Activated CD8-positive, alpha-beta memory T cell treated with anti-CD3 and anti-CD28 coated beads, Interleukin-2, amount 50 U/mL, for 24 hours (primary cell): Measurements from ENCODE around the gene LIMS2.

Source experiments
- DNase-seq: peaks from one replicate; pipeline ENCODE4 v3.0.0-alpha.2; 2020; ENCODE audit errors: extremely low read depth

Gene LIMS2

GRCh38 chr2:127634066-127634617, 41.2 kb downstream of the LIMS2 start:
- no peak for DNase-seq

GRCh38 chr2:127633556-127634065, 41.7 kb downstream of the LIMS2 start:
- DNase-seq: no peak

- DNase-seq: no peak
Measured at GRCh38 chr2:127632592-127633489, 42.5 kb downstream of the LIMS2 start.

GRCh38 chr2:127631997-127632581, 43.2 kb downstream of the LIMS2 start:
- DNase-seq: no peak

- DNase-seq: no peak
Measured at GRCh38 chr2:127631541-127631996, 43.8 kb downstream of the LIMS2 start.

- DNase-seq: no peak
Measured at GRCh38 chr2:127630864-127631540, 44.3 kb downstream of the LIMS2 start.

GRCh38 chr2:127630096-127630863, 45.0 kb downstream of the LIMS2 start:
- DNase-seq: no peak

- DNase-seq: no peak
Measured at GRCh38 chr2:127629637-127630036, 45.7 kb downstream of the LIMS2 start.

- no peak for DNase-seq
Measured at GRCh38 chr2:127628767-127629614, 46.3 kb downstream of the LIMS2 start.

GRCh38 chr2:127627740-127628571, 47.4 kb downstream of the LIMS2 start:
- DNase-seq: no peak

- no peak for DNase-seq
Measured at GRCh38 chr2:127626917-127627739, 48.2 kb downstream of the LIMS2 start.

GRCh38 chr2:127626175-127626574, 49.2 kb downstream of the LIMS2 start:
- DNase-seq: no peak

- DNase-seq: no peak
Measured at GRCh38 chr2:127625572-127625951, 49.8 kb downstream of the LIMS2 start.

GRCh38 chr2:127624756-127625571, 50.4 kb downstream of the LIMS2 start:
- no peak for DNase-seq

- no peak for DNase-seq
Measured at GRCh38 chr2:127624320-127624755, 51.0 kb downstream of the LIMS2 start.

- no peak for DNase-seq
Measured at GRCh38 chr2:127623388-127624319, 51.7 kb downstream of the LIMS2 start.
